GM19452 (cell line): Measurements from ENCODE around the gene HOXD8.

Source experiments
- ATAC-seq: cut with Tn5 transposase; IDR thresholded peaks from one replicate; pipeline ENCODE4 v1.9.1; 2021; ENCODE audit not compliant: unreplicated experiment

HOXD8 gene

GRCh38 chr2:176128172-176128981 is 1.1 kb upstream of the HOXD8 start:
- ATAC-seq, result no peak

GRCh38 chr2:176129813-176130146 is 275 bp downstream of the HOXD8 start:
- ATAC-seq, result no peak

GRCh38 chr2:176130147-176130956 is 847 bp downstream of the HOXD8 start:
- no peak for ATAC-seq

- no peak for ATAC-seq
These were observed 1.7 kb downstream of the HOXD8 start for GRCh38 chr2:176130957-176131847.

GRCh38 chr2:176131848-176132158 is 2.3 kb downstream of the HOXD8 start:
- no peak for ATAC-seq

- ATAC-seq, result no peak
These were observed 3.0 kb downstream of the HOXD8 start for GRCh38 chr2:176132205-176133171.

- no peak for ATAC-seq
These were observed 3.9 kb downstream of the HOXD8 start for GRCh38 chr2:176133389-176133788.

- ATAC-seq, result no peak
These were observed 4.5 kb downstream of the HOXD8 start for GRCh38 chr2:176134035-176134434.

- ATAC-seq, result no peak
These were observed 5.5 kb downstream of the HOXD8 start for GRCh38 chr2:176135035-176135440.

- no peak for ATAC-seq
These were observed 7.1 kb downstream of the HOXD8 start for GRCh38 chr2:176136374-176137251.

GRCh38 chr2:176137252-176137580 is 7.7 kb downstream of the HOXD8 start:
- no peak for ATAC-seq

- ATAC-seq, result no peak
These were observed 8.4 kb downstream of the HOXD8 start for GRCh38 chr2:176137906-176138305.

- no peak for ATAC-seq
These were observed 9.0 kb downstream of the HOXD8 start for GRCh38 chr2:176138526-176138922.

- ATAC-seq, result no peak
These were observed 9.6 kb downstream of the HOXD8 start for GRCh38 chr2:176138923-176139660.

- ATAC-seq, result no peak
These were observed 10.4 kb downstream of the HOXD8 start for GRCh38 chr2:176139661-176140512.

- peak; percentile 95 for ATAC-seq
These were observed 11.2 kb downstream of the HOXD8 start for GRCh38 chr2:176140513-176141317.

- no peak for ATAC-seq
These were observed 12.8 kb downstream of the HOXD8 start for GRCh38 chr2:176142281-176142680.
